NCI-H128 (cell line): ENCODE results near the gene LCE1E.

ENCODE experiments used
- DNase-seq: peaks from one replicate; lab custom pipeline; 2025; ENCODE audit not compliant: unreplicated experiment; lab: John Stamatoyannopoulos, UW

The LCE1E gene, protein sequence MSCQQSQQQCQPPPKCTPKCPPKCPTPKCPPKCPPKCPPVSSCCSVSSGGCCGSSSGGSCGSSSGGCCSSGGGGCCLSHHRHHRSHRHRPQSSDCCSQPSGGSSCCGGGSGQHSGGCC

DNA sequence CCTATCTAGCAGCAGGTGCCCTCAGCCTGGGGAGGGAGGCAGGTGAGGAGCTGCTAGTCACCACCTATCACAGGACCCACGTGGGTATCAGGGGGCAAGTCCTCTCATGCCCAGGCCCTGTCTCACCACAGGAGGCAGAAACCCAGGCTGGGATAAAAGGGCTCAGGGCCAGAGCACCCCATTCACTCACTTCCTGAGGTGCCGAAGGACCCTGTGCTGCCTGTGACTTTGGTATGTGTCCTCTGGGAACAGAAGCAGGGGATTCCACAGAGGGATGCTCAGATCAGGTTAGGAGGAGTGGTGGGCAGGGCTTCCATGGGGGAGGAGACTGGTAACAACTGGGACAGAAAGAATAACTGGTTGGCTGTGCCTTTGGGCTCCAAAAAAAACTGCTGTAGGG, at the start of gene LCE1E:
Gene LCE1E, plus strand, starts transcription at position 181 of the 400 bp plus-strand sequence. CDS start 1,043 bp downstream, outside the sequence.
- DNase-seq = no peak

DNA sequence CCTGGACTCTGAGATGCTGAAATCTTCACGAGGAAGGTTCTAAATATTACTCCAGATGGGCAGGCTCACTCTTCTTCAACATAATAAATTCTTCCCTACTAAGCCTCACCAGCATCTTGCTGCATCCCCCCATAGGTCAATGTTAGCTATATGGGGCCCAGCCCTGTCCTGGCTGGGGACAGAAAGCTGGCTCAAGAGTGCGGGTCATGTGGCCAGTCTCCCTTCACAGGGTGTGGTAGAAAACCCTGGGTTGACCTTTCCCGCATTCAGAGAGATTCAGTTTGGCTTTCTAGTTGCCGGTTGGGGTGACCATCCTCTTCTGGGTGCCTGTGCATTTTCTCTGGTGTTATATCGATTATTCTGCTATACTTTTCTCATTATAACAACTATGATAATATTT, 48.1 kb upstream of the LCE1E start:
- DNase-seq = no peak

DNA sequence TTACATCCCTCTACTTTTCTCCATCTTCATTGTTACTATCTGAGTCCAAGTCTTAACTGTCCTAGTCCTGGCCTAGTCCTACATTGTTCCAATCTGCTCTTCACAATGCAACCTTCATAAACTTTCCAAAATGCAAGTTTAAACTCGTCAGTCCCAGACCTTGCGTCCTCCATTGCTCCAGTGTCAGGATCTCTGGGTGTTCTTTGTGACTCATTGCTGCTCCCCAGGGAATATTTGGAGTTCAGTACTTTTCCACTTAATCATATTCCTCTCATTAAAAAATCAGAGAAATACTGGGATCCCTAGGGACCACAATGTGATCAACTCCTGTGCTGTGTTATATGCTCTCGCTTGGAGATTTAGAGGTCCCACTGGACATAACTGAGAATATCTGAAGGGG, 46.2 kb upstream of the LCE1E start:
- no peak for DNase-seq

DNA sequence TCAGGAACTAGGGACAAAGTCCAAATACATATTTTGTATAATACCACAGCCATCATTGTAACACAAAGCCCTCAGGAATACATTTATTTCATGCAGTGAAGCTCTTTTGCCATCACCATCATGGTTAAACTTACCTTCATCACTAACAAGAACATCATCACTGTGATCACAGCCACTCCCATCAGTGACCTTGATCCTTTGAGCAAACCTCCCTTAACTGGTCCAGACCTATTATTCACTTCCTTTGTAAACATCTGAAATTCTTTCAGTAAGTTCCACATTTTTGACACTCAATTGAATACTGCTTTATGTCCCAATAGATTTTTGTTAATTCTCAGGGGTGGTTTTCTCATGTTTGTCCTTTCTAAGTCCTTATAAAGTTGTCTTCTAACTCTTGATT, 44.4 kb upstream of the LCE1E start:
- no peak for DNase-seq

DNA sequence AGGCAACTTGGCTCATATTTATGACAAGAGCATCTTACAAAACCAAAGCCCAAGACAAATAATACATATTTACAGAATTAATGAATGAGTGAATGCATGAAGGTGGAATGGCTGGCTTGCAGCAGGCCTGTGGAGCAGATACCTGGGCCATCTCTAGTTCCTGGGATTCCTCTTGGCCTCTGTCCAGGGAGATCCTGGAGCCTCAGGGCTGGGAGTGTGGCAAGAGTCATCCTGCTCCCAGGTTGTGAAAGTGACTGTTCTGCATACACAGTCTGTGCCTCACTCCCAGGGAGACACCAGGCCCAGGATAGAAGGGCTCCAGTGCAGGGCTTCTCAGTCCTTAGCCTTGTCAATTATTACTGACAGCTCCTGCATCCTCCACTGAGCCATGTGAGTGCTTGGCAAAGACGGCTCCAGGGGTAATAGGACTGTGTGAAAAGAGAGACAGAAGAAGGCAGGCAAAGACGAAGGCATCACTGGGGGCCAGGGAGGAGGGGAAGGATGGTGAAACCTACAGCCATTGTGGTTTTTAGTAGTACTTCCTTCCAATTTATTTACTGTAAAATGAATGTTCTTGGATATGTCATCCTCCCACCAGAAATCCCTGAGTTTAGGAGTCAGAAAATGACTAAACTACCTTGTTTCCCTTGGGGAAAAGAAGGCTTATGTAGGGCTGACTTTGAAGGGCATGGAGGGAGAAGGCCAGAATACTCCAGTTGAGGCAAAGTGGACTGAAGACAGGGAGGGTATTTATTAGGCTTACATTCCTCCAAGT, 42.5 kb upstream of the LCE1E start:
- DNase-seq = no peak

DNA sequence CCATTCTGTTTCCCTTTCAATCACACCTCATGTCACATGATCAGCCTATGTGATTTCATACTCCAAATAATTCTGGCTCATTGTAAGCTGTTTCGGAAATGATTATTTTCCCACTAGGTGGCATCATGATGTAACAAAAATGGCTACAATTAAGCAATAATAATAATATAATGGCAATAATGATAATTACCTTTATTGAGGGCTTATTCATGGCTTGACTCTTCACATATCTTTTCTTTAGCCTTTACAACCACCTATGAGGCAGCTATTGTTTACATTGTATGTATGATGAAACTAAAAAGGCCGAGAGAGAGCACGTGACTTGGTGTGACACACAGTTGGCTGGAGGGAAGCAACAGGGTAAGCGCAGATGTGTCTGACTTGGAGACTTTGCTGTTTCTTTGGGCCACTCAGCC, 40.8 kb upstream of the LCE1E start:
- DNase-seq = no peak

DNA sequence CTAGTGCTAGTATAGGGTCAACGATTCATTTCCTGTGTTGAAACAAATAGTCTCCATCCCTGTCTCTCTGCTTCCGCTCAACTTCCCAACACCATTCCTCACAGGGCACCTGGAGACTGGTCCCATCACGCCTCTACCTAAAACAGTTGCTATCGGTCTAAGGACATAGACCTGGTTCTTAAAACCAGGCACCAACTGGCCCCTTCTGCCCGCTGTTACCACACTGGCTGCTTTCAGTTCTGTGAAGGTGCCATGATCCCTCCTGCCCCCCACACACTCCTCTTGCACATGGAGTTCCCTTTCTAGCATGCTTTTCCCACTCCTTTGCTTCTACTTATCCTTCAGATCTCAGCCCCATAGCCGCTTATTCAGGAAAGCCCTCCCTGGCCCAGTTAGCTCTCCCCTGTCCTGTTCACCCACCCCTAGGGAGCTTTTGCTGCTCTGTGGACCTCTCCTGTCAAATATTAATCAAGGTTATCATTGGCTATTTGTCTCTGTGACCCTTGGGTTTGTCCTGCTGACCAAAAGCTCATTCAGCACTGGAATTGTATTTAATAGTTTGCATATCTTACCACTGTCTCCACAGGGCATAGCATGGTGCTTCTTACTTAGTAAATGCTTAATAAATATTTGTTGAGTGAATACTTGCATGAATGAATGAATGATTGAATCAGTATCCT, 40.2 kb upstream of the LCE1E start:
- DNase-seq = no peak

DNA sequence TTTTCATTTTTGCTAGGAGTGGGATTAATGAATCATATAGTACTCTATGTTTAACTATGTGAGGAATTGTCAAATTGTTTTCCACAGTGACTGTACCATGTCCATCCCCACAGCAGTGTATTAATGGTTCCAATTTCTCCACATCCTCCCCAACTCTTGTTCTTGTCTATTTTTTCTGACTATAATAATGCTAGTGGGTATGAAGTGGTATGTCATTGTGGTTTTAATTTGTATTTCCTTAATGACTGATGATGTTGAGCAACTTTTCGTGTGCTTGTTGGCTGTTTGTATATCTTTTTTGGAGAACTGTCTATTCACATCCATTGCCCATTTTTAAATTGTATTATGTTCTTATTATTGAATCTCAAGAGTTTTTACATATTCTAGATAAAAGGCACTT, 38.2 kb upstream of the LCE1E start:
- DNase-seq = no peak

DNA sequence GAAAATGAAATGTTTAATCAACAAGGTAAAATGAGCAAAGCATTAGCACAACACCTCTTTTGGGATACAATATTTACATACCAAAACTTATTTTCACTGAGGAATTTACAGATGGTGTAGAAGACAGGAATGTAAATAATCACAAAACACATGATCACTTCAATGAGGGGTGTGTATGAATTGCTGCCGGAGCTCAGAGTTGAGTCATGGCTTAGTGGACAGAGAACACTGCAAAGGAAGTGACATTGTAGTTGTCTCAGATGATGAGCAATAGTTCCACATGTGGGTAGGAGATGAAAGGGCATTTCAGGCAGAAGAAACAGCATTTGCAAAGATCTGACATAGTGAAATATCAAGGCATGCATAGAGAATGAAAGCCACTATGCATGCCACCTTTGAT, 33.8 kb upstream of the LCE1E start:
- no peak for DNase-seq

DNA sequence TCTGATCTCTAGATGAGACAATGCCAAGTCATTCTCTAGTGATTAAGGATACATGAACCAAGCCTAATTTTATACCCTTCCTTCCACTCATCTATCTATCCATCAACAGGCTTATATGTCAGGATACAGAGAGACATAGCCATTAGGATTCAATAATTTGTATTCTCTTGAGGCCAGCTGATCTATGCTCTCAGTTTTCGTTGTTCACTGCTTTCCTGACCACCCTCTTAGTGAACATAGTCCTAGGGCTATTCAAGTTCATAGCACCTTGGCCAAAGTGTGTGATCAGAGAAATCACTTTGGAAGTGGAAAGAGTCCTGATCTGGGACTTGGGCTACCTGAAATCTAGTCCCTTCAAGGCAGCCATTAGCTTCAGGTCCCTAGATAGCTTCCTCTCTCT, 32.5 kb upstream of the LCE1E start:
- DNase-seq = no peak

DNA sequence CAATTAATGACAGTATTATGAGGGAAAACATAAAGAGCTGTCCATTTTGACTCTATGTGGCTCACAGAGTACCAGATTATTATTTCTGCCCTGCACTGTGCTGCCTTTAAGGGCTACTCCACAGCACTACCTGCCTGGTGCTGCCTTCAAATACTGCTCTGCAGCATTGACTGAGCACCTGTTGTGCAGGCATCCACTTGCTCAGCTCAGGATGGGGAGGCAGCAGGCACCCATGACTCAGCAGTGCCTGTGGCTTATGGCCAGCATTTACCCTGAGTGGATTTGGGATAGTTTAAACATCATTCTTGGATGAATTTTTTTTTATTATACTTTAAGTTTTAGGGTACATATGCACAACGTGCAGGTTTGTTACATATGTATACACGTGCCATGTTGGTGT, 29.2 kb upstream of the LCE1E start:
- no peak for DNase-seq

DNA sequence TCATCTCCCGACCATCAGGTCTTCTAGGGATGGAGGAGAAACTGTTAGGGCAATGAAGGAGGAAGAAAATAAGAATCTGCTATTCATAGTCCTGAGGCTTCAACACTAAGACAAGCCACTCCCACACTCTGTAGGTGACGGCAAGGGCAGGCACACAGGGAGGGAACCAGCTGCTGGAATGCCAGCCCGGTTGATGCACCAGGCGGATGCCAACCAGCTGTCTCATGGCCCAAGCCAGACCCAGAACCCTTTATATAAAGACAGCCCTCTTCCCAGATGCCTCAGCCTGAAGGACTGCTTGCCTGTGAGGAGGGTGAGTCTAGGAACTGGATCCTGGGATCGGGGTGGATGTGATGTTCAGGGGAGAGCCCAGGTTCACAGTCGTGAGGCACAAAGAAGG, 28.3 kb upstream of the LCE1E start, which contains the start of gene KPRP:
Gene KPRP, plus strand, starts transcription at position 279 of the 400 bp plus-strand sequence. CDS start 1,564 bp downstream, outside the sequence.
- DNase-seq = no peak

DNA sequence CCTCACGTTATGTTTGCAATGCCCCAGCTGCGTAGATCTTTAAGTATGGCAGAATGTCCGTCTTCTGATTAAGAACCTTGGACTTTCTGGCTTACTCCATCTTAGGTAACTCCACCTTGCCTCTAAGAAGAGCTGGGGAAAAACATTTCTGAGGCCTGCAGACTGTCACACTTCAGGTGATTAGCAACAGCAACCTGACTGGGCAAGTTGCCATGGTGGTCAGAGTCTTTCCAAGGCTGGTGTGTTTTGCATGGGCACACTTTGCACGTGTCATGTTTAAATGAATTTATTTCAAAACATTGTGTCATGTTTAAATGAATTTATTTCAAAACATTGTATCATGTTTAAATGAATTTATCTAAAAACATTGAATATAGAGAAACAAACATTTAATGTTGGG, 27.4 kb upstream of the LCE1E start:
- DNase-seq = no peak

DNA sequence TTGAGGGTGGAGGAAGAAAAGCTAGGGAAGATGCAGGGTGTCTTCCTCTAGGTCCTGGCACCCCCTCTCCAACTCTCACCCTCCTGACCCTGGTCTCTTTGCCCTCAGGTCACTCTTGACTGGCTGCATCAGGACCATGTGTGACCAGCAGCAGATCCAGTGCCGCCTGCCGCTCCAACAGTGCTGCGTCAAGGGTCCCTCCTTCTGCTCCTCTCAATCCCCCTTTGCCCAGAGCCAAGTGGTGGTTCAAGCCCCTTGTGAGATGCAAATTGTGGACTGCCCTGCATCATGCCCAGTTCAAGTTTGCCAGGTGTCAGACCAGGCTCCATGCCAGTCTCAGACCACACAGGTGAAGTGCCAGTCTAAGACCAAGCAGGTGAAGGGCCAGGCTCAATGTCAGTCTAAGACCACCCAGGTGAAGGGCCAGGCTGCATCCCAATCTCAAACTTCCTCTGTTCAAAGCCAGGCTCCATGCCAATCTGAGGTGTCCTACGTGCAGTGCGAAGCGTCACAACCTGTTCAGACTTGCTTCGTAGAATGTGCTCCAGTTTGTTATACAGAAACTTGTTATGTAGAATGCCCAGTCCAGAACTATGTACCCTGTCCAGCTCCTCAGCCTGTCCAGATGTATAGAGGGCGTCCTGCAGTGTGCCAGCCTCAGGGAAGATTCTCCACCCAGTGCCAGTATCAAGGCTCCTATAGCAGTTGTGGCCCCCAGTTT, 26.4 kb upstream of the LCE1E start:
- no peak for DNase-seq

DNA sequence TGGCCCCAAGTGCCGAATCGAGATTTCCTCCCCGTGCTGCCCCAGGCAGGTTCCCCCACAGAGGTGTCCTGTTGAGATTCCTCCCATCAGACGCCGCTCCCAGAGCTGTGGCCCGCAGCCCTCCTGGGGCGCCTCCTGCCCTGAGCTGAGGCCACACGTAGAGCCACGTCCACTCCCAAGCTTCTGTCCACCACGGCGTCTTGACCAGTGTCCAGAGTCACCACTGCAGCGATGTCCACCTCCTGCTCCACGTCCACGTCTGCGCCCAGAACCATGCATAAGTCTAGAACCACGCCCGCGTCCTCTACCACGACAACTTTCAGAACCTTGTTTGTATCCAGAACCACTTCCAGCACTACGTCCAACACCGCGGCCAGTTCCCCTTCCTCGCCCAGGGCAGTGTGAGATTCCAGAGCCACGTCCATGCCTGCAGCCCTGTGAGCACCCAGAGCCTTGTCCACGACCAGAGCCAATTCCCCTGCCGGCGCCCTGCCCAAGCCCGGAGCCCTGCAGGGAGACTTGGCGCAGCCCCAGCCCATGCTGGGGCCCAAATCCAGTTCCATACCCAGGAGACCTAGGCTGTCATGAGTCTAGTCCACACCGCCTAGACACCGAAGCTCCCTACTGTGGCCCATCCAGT, 25.4 kb upstream of the LCE1E start:
- no peak for DNase-seq

DNA sequence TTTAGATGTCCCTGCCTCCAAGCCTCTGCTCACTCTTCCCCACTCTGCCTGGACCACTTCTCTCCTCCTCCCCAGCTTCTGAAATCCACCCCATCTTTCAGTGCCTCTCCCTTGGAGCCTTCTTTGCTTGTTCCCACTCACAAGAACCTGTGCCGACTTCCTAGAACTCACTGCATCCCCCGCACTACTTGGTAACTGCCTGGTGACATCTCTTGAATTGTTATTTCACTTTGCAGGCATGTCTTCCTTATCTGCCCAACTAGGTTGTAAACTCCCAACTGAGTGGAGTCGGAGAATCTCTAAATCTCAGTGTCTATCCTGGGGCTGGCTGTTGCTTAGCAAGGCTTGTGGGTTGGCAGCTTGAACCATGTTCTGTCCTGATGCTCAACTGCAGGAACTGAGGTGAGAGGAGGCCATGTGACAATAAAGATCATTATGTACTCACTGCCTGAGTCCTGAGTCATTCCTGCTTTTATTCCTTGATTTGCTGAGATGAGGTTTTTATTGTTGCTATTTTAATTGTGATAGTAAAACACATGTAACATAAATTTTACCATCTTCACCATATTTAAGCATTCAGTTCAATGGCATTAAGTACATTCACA, 24.3 kb upstream of the LCE1E start:
- no peak for DNase-seq

DNA sequence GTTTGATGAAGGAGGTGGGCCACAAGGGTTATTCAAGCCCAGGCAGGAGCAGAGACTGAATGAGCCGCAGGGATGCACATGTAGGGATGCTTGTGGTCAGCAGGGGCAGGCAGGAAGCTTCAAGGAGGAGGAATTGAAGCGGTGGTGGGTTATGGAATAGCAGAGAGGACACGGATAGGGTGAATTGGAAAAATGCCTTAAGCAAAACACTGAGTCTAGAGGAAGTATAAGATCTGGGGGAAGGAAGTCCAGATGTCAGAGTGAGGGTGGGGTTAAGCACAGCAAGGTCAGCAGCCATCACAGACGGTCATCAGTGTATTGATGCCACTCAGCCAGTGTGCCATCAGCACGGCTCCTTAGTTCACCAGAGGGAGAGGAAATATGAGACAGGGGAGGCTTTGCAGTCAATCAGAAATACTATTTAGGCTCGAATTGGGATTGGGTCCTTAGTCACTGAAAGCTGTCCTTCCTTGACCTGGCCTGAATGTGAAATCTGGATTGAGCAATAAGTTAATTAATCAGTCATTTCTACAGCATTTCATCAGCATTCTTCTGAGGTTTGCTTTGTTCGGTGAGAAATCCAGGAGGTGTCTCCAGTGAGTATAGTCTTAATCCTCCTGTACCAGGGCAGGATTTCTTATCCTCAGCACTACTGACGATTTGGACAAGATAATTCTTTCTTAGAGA, 17.1 kb upstream of the LCE1E start:
- DNase-seq = no peak

DNA sequence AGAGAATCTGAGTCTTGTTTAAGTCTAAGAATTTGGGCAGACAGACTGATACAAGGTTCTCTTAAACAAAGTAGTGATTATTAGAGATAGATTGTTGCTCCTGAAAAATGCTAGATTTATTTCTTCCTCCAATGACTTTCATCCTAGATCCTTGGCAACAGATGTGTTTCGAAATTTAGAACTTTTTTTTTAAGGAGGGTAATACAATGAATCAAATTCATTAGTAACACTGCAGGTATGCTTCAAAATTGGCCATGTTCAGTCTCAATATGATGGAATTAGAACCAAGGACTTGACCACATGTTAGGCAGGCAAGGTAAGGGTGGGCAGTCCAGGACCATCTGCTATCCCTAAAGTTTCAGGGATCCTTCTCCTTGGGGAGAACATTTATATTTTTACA, 15.6 kb upstream of the LCE1E start:
- no peak for DNase-seq

DNA sequence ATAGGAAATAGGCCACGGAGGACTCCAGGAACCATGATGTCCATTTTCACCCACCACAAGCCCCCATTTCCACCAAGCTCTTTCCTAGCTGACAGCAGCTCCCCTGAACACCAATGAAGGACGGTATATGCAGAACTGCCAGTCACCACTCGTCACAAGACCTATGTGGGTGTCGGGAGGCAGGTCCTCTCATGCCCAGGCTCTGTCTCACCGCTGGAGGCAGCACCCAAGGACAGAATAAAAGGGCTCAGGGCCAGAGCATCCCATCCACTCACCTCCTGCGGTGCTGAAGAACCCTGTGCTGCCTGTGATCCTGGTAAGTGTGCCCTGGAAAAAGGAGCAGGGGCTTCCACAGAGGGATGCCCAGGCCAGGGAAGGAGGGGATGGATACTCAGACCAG, 11.2 kb upstream of the LCE1E start, which contains the start of gene LCE1F:
Gene LCE1F, plus strand, starts transcription at position 266 of the 400 bp plus-strand sequence. CDS start 1,232 bp downstream, outside the sequence.
- no peak for DNase-seq

DNA sequence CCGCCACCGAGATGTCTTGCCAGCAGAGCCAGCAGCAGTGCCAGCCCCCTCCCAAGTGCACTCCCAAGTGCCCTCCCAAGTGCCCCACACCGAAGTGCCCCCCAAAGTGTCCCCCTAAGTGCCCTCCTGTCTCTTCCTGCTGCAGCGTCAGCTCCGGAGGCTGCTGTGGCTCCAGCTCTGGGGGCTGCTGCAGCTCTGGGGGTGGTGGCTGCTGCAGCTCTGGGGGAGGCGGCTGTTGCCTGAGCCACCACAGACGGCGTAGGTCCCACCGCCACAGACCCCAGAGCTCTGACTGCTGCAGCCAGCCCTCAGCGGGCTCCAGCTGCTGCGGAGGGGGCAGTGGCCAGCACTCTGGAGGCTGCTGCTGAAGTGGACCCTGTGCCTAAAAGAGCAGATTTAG, 9.7 kb upstream of the LCE1E start:
- DNase-seq = no peak
